HEK293 (cell line): ENCODE results near the gene XKR8.

Source experiments
- CTCF ChIA-PET: fragments of 350-600 bp; formaldehyde crosslinking; extraction: SDS; loops from one replicate; lab custom pipeline; 2021; ENCODE audit warnings: antibody characterized with exemption; lab: Yijun Ruan, JAX
- POLR2A ChIA-PET: fragments of 300-600 bp; formaldehyde crosslinking; extraction: SDS; loops from one replicate; lab custom pipeline; 2020; ENCODE audit warnings: antibody characterized with exemption, inconsistent platforms; lab: Yijun Ruan, JAX
- H3K27ac ChIP-seq: fragments of 200-500 bp; sonication (Bioruptor generic); 2 replicates; pipeline ENCODE4 v1.5.1; 2014; ENCODE audit warnings: low read depth, low read length, control low read depth, inconsistent platforms; ENCODE audit errors: extremely low read depth
- H3K36me3 ChIP-seq, 2 experiments: fragments of 200-500 bp in 1 of 2; sonication (Bioruptor generic) in 1 of 2; 1 replicate in 1 of 2; 2 replicates in 1 of 2; pipeline ENCODE4 v1.5.1; 2014 to 2017; ENCODE audit warnings: inconsistent platforms in 2 of 2, low read length in 2 of 2; ENCODE audit not compliant: control insufficient read depth in 2 of 2, insufficient read depth in 1 of 2
- H3K4me1 ChIP-seq: fragments of 200-500 bp; sonication (Bioruptor generic); 2 replicates; pipeline ENCODE4 v1.5.1; 2014; ENCODE audit warnings: mild to moderate bottlenecking, low read length, inconsistent platforms; ENCODE audit not compliant: control insufficient read depth, insufficient read depth
- H3K4me3 ChIP-seq: 2 replicates; pipeline ENCODE4 v1.5.1; 2011; ENCODE audit warnings: low read depth, mild to moderate bottlenecking, control low read depth, low read length, moderate library complexity
- H3K9me3 ChIP-seq: fragments of 200-500 bp; sonication (Bioruptor generic); 2 replicates; pipeline ENCODE4 v1.5.1; 2014; ENCODE audit warnings: low read depth, low read length, inconsistent platforms; ENCODE audit not compliant: control insufficient read depth, insufficient read depth
- BCL11A ChIP-seq: fragments of 450-650 bp; formaldehyde crosslinking; IDR thresholded peaks from 2 replicates; pipeline ENCODE4 v1.5.1; 2016; ENCODE audit warnings: low read depth, missing biosample characterization, missing genetic modification characterization
- ELK4 ChIP-seq: IDR thresholded peaks from 2 replicates; pipeline ENCODE4 v1.6.1; 2011; ENCODE audit warnings: mild to moderate bottlenecking, low read depth, low read length, borderline replicate concordance
- KLF7 ChIP-seq: fragments of 450-650 bp; formaldehyde crosslinking; IDR thresholded peaks from 2 replicates; pipeline ENCODE4 v1.5.1; 2016; ENCODE audit warnings: missing biosample characterization, missing genetic modification characterization, borderline replicate concordance
- MZF1 ChIP-seq: fragments of 450-650 bp; formaldehyde crosslinking; IDR thresholded peaks from 2 replicates; pipeline ENCODE4 v1.5.1; 2017; ENCODE audit warnings: missing biosample characterization, missing genetic modification characterization, borderline replicate concordance
- TCF7L2 ChIP-seq: IDR thresholded peaks from 2 replicates; pipeline ENCODE4 v1.6.1; 2011; ENCODE audit warnings: low read depth, mild to moderate bottlenecking, inconsistent platforms, low read length, moderate library complexity, borderline replicate concordance
- ZBTB1 ChIP-seq: fragments of 450-650 bp; formaldehyde crosslinking; IDR thresholded peaks from 2 replicates; pipeline ENCODE4 v1.5.1; 2016; ENCODE audit warnings: missing biosample characterization, missing genetic modification characterization
- ZBTB17 ChIP-seq: fragments of 450-650 bp; formaldehyde crosslinking; IDR thresholded peaks from 2 replicates; pipeline ENCODE4 v1.5.1; 2016; ENCODE audit warnings: missing biosample characterization, missing genetic modification characterization
- ZNF148 ChIP-seq: fragments of 450-650 bp; formaldehyde crosslinking; IDR thresholded peaks from 2 replicates; pipeline ENCODE4 v1.5.0; 2017; ENCODE audit warnings: missing biosample characterization, missing genetic modification characterization, borderline replicate concordance
- ZNF16 ChIP-seq: fragments of 450-650 bp; formaldehyde crosslinking; IDR thresholded peaks from 2 replicates; pipeline ENCODE4 v1.5.1; 2016; ENCODE audit warnings: low read depth, missing biosample characterization, missing genetic modification characterization
- ZNF549 ChIP-seq: fragments of 450-650 bp; IDR thresholded peaks from 2 replicates; pipeline ENCODE4 v1.5.1; 2018; ENCODE audit warnings: missing biosample characterization, missing genetic modification characterization, mild to moderate bottlenecking, inconsistent platforms, moderate library complexity
- ZNF580 ChIP-seq: fragments of 450-650 bp; formaldehyde crosslinking; IDR thresholded peaks from 2 replicates; pipeline ENCODE4 v1.5.1; 2016; ENCODE audit warnings: missing biosample characterization, missing genetic modification characterization
- ZNF660 ChIP-seq: fragments of 450-650 bp; IDR thresholded peaks from 2 replicates; pipeline ENCODE4 v1.5.1; 2018; ENCODE audit warnings: missing biosample characterization, mild to moderate bottlenecking, missing genetic modification characterization
- ZNF701 ChIP-seq: fragments of 450-650 bp; formaldehyde crosslinking; IDR thresholded peaks from 2 replicates; pipeline ENCODE4 v1.5.1; 2016; ENCODE audit warnings: missing biosample characterization, missing genetic modification characterization
- ZNF777 ChIP-seq: fragments of 450-650 bp; formaldehyde crosslinking; IDR thresholded peaks from 2 replicates; pipeline ENCODE4 v1.5.1; 2017; ENCODE audit warnings: missing biosample characterization, missing genetic modification characterization, borderline replicate concordance

XKR8 gene

GRCh38 chr1:27990920-27991537 is 31.3 kb downstream of the XKR8 start (continued):
- no peak for TF ChIP-seq ZBTB1 (tag by site-specific recombination)
- no peak for TF ChIP-seq TCF7L2
- no peak for TF ChIP-seq ZNF148
- TF ChIP-seq ZNF777 (tag by site-specific recombination): no peak

GRCh38 chr1:27992276-27992675 is 32.5 kb downstream of the XKR8 start:
- Histone ChIP-seq H3K4me3 (no peak overlapping the region), H3K27ac (no peak overlapping the region), H3K9me3 (no peaks in the 10 kb centered on the region), H3K36me3 (peaks cover 27 to 91% of the 10 kb centered on the region in 2 experiments), H3K4me1 (no peaks in the 10 kb centered on the region)
- TF ChIP-seq ZNF549 (tag by site-specific recombination) (0 out of 2 replicates have a peak, but pooled peaks have one; percentile 7), BCL11A (tag by site-specific recombination) (no peak)
- CTCF ChIA-PET: interaction anchor here (0.5 to 1.2 kb wide), 2 partner anchors 13 to 94 kb away, joined by 4 read pairs; no protein-coding TSS in a partner anchor
- POLR2A ChIA-PET: interaction anchor here (1.1 kb wide), 1 partner anchor 149 kb away, joined by 3 read pairs; no protein-coding TSS in a partner anchor

- Histone ChIP-seq H3K4me3 (no peak overlapping the region), H3K9me3 (no peaks in the 10 kb centered on the region), H3K36me3 (peaks cover 25 to 91% of the 10 kb centered on the region in 2 experiments), H3K27ac (no peak overlapping the region), H3K4me1 (no peaks in the 10 kb centered on the region)
- TF ChIP-seq MZF1 (no peak), ZNF701 (tag by site-specific recombination) (no peak), ZNF148 (no peak), ZNF580 (no peak), KLF7 (no peak), ZNF660 (no peak), ELK4 (no peak), ZBTB17 (tag by site-specific recombination) (no peak), ZNF16 (tag by site-specific recombination) (no peak)
- CTCF ChIA-PET: interaction anchor here (1.2 kb wide), 1 partner anchor 14 kb away, joined by 4 read pairs; no protein-coding TSS in a partner anchor
- POLR2A ChIA-PET: interaction anchor here (1.1 kb wide), 1 partner anchor 150 kb away, joined by 3 read pairs; no protein-coding TSS in a partner anchor
Observed at GRCh38 chr1:27993241-27993640, 33.5 kb downstream of the XKR8 start.
